Measurements from ENCODE around the gene CRB1.

GRCh38 chr1:197472141-197472540 lies 204.1 kb downstream of the CRB1 start:
- no peak for TF ChIP-seq CTCF (conservative IDR thresholded peaks at IDR 0.05; ENCODE audit: low read length)
- no peak for TF ChIP-seq EZH2phosphoT487 (IDR thresholded peaks at IDR 0.05; ENCODE audit: borderline replicate concordance)

All from Loucy (cell line).